ENCODE data around the gene TRAPPC2L. TPM values are rescaled to one million over a fixed set of nuclear protein-coding genes. Genes with fewer than 3 reads are reported as not detected.

TRAPPC2L gene
- total RNA-seq, 4 donors from 2014 or later = 30.9 to 49.4 (median 35.4) TPM

- no peak for TF ChIP-seq CTCF (IDR thresholded peaks at IDR 0.05; ENCODE audit: low read depth)
Measured at GRCh38 chr16:88881007-88881615, 24.2 kb downstream of the TRAPPC2L start.

GRCh38 chr16:88881675-88882357, 24.9 kb downstream of the TRAPPC2L start:
- TF ChIP-seq CTCF (IDR thresholded peaks at IDR 0.05; ENCODE audit: low read depth) = no peak

GRCh38 chr16:88882358-88883030, 25.6 kb downstream of the TRAPPC2L start:
- no peak for TF ChIP-seq CTCF (IDR thresholded peaks at IDR 0.05; ENCODE audit: low read depth)

- no peak for TF ChIP-seq CTCF (IDR thresholded peaks at IDR 0.05; ENCODE audit: low read depth)
Measured at GRCh38 chr16:88883117-88883895, 26.4 kb downstream of the TRAPPC2L start.

- no peak for TF ChIP-seq CTCF (IDR thresholded peaks at IDR 0.05; ENCODE audit: low read depth)
Measured at GRCh38 chr16:88883946-88884345, 27.0 kb downstream of the TRAPPC2L start.

GRCh38 chr16:88884569-88885271, 27.8 kb downstream of the TRAPPC2L start:
- TF ChIP-seq CTCF (IDR thresholded peaks at IDR 0.05; ENCODE audit: low read depth) = no peak

All from subcutaneous adipose tissue (tissue), 4 donors.